ENCODE measurements around the gene DCBLD1. TPM values are rescaled to one million over a fixed set of nuclear protein-coding genes. Genes with fewer than 3 reads are reported as not detected.
A peak's percentile ranks its signal among the peaks of the same experiment; 100 is the strongest.

The DCBLD1 gene
- polyA plus RNA-seq, 1 donor (not counting 4 experiments of a cell fraction or from before 2014, with no cell fraction given) = 21.7 TPM

DNA sequence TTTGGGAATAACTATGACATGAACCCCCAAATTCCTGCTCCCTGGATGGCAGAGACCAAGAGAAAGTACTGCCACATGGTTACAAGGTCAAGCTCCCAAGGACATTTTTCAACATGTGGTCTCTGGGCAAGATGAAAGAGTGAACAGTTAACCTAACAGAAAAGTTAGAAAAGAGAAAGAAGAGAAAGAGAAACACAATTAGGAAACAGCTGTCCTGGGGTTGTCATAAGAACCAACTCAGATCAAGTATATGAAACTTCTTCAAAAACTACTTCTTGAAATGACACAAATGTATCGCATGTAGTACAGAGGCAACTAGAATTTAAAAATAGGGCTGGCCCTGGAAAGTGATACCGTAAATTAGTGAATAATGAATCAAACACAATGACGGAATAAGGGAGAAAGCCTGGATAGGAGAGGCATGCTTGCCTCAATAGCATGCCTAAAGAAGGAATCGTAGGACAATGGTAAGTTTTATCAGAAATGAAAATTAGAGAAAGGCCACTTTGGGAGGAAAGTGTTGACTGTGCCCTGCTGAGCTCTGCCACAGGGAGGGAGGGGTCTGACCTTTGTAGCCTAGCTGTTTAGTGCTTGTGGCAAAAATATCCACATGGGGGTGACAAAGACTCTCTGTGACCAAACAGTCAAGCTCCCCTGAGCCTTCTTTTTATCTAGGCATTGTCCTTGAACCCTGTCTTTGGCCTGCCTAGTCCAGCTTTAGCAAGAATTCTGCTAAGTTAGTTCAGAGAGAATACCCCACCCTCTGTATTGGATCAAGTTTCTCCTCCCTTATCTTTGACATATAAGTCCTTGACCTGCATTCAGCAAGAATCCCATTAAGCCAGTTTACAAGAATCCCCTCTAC is 4.3 kb upstream of the DCBLD1 start:
- H3K36me3 ChIP-seq (ENCODE audit: control insufficient read depth in 2 of 2, extremely low read depth in 1 of 2, insufficient read depth in 2 of 2, low read length in 2 of 2) = no peaks in the 10 kb centered on the region

DNA sequence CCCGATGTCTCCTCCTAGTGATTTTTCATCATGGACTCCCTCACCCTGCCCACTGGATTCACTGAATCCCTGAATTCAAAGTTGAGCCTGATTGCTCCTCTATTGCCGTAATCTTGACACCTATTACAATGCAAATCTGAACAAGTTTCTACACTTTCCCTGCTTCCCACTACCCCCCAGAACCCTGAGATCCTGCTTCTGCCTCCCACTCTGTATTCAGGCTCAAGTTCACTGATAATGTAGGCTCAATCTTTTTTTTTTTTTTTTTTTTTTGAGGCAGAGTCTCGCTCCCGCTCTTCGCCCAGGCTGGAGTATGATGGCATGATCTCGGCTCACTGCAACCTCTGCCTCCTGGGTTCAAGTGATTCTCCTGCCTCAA is 3.6 kb upstream of the DCBLD1 start:
- Histone ChIP-seq H3K9me3 (ENCODE audit: control insufficient read depth, low read depth, low read length) (no peaks in the 10 kb centered on the region), H3K4me1 (ENCODE audit: control insufficient read depth, extremely low read depth, insufficient read depth, low read length) (peaks cover 5% of the 10 kb centered on the region), H3K9ac (ENCODE audit: control insufficient read depth, extremely low read depth, insufficient read depth, low read length) (no peak overlapping the region), H3K79me2 (ENCODE audit: control insufficient read depth, insufficient read depth, low read length) (peaks cover 2% of the 10 kb centered on the region), H3K4me2 (ENCODE audit: control insufficient read depth, extremely low read depth, insufficient read depth, low read depth, low read length) (no peak overlapping the region), H3K4me3 (ENCODE audit: control insufficient read depth in 2 of 3, extremely low read depth in 1 of 3, insufficient read depth in 2 of 3, low read depth in 1 of 3, low read length in 3 of 3) (no peak overlapping the region), H3K36me3 (ENCODE audit: control insufficient read depth in 2 of 2, extremely low read depth in 1 of 2, insufficient read depth in 2 of 2, low read length in 2 of 2) (no peaks in the 10 kb centered on the region), H2AFZ (ENCODE audit: control insufficient read depth, low read length) (no peak overlapping the region), H4K20me1 (ENCODE audit: control insufficient read depth, extremely low read depth, insufficient read depth, low read length) (no peaks in the 10 kb centered on the region), H3K27me3 (ENCODE audit: control insufficient read depth, extremely low read depth, insufficient read depth, low read length) (no peaks in the 10 kb centered on the region), H3K27ac (ENCODE audit: control insufficient read depth, insufficient read depth, low read length) (no peak overlapping the region), H3K9me1 (ENCODE audit: control insufficient read depth, extremely low read depth, insufficient read depth, low read length) (no peaks in the 10 kb centered on the region)
- TF ChIP-seq, protein P1, sequence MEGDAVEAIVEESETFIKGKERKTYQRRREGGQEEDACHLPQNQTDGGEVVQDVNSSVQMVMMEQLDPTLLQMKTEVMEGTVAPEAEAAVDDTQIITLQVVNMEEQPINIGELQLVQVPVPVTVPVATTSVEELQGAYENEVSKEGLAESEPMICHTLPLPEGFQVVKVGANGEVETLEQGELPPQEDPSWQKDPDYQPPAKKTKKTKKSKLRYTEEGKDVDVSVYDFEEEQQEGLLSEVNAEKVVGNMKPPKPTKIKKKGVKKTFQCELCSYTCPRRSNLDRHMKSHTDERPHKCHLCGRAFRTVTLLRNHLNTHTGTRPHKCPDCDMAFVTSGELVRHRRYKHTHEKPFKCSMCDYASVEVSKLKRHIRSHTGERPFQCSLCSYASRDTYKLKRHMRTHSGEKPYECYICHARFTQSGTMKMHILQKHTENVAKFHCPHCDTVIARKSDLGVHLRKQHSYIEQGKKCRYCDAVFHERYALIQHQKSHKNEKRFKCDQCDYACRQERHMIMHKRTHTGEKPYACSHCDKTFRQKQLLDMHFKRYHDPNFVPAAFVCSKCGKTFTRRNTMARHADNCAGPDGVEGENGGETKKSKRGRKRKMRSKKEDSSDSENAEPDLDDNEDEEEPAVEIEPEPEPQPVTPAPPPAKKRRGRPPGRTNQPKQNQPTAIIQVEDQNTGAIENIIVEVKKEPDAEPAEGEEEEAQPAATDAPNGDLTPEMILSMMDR (optimal IDR thresholded peaks at IDR 0.05 in 1 of 3, IDR thresholded peaks at IDR 0.05 in 1 of 3, conservative IDR thresholded peaks at IDR 0.05 in 1 of 3; ENCODE audit: extremely low read depth in 1 of 3, insufficient read depth in 2 of 3, low read length in 3 of 3) = no peak
- TF ChIP-seq EZH2 (IDR thresholded peaks at IDR 0.05; ENCODE audit: low read length) = no peak
- dilution Hi-C loops (cut with MboI; ENCODE audit: extremely low pct_ligation_motif_present, low sequenced_read_pairs) = no loop called here
- FAIRE-seq (no peak), DNase-seq (ENCODE audit: low read depth, low spot score) (no peak)

More for the DNA sequence above, 4.3 kb upstream of the DCBLD1 start:
- dilution Hi-C loops (cut with MboI; ENCODE audit: extremely low pct_ligation_motif_present, low sequenced_read_pairs) = no loop called here
- H3K9me1 ChIP-seq (ENCODE audit: control insufficient read depth, extremely low read depth, insufficient read depth, low read length) = no peaks in the 10 kb centered on the region
- no peak overlapping the region for H3K4me2 ChIP-seq (ENCODE audit: control insufficient read depth, extremely low read depth, insufficient read depth, low read depth, low read length)
- DNase-seq (ENCODE audit: low read depth, low spot score) (no peak), FAIRE-seq (no peak)
- TF ChIP-seq, protein P1 (optimal IDR thresholded peaks at IDR 0.05 in 1 of 3, IDR thresholded peaks at IDR 0.05 in 1 of 3, conservative IDR thresholded peaks at IDR 0.05 in 1 of 3; ENCODE audit: extremely low read depth in 1 of 3, insufficient read depth in 2 of 3, low read length in 3 of 3) = peak in 2 of 3 experiments; percentile 21 to 58
- no peak for TF ChIP-seq EZH2 (IDR thresholded peaks at IDR 0.05; ENCODE audit: low read length)
- H3K9ac ChIP-seq (ENCODE audit: control insufficient read depth, extremely low read depth, insufficient read depth, low read length) = no peak overlapping the region
- no peak overlapping the region for H3K27ac ChIP-seq (ENCODE audit: control insufficient read depth, insufficient read depth, low read length)
- no peaks in the 10 kb centered on the region for H3K9me3 ChIP-seq (ENCODE audit: control insufficient read depth, low read depth, low read length)
- H3K79me2 ChIP-seq (ENCODE audit: control insufficient read depth, insufficient read depth, low read length) = no peaks in the 10 kb centered on the region
- no peak overlapping the region for H3K4me3 ChIP-seq (ENCODE audit: control insufficient read depth in 2 of 3, extremely low read depth in 1 of 3, insufficient read depth in 2 of 3, low read depth in 1 of 3, low read length in 3 of 3)
- no peaks in the 10 kb centered on the region for H3K27me3 ChIP-seq (ENCODE audit: control insufficient read depth, extremely low read depth, insufficient read depth, low read length)
- no peak overlapping the region for H2AFZ ChIP-seq (ENCODE audit: control insufficient read depth, low read length)
- no peaks in the 10 kb centered on the region for H4K20me1 ChIP-seq (ENCODE audit: control insufficient read depth, extremely low read depth, insufficient read depth, low read length)
- H3K4me1 ChIP-seq (ENCODE audit: control insufficient read depth, extremely low read depth, insufficient read depth, low read length) = peaks cover 5% of the 10 kb centered on the region

All from keratinocyte (primary cell).